Measurements from ENCODE around the gene RUNX1.

DNA sequence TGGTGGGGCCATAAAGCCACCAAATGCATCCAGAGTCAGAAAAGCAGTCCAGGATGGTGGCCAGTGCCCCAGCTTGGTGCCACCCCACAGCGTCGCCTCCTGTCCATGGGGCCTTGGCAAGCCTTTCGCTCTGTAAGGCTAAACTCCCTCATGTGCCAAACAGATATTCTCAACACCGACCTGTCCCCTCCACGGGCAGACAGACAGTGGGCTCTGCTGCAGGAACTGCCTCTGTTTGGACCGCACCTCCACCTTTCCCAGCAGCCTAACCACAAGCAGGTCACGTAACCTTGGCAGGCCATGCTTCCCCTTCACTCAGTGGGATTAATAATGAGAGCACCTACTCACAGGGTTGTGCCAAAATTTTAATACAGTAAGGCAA is 11.7 kb downstream of the RUNX1 start:
- TF ChIP-seq EZH2 (IDR thresholded peaks at IDR 0.05; ENCODE audit: borderline replicate concordance, insufficient read depth, low read depth, low read length, poor library complexity, severe bottlenecking): no peak
- TF ChIP-seq, protein P1, sequence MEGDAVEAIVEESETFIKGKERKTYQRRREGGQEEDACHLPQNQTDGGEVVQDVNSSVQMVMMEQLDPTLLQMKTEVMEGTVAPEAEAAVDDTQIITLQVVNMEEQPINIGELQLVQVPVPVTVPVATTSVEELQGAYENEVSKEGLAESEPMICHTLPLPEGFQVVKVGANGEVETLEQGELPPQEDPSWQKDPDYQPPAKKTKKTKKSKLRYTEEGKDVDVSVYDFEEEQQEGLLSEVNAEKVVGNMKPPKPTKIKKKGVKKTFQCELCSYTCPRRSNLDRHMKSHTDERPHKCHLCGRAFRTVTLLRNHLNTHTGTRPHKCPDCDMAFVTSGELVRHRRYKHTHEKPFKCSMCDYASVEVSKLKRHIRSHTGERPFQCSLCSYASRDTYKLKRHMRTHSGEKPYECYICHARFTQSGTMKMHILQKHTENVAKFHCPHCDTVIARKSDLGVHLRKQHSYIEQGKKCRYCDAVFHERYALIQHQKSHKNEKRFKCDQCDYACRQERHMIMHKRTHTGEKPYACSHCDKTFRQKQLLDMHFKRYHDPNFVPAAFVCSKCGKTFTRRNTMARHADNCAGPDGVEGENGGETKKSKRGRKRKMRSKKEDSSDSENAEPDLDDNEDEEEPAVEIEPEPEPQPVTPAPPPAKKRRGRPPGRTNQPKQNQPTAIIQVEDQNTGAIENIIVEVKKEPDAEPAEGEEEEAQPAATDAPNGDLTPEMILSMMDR (IDR thresholded peaks at IDR 0.05): no peak

Data from B cell (primary cell).